Endothelial cell of umbilical vein (primary cell): ENCODE data around the gene P2RY6.

Experiments used
- EZH2 ChIP-seq: IDR thresholded peaks from 2 replicates; pipeline ENCODE4 v1.6.1; 2012; ENCODE audit warnings: borderline replicate concordance, low read depth, mild to moderate bottlenecking, moderate library complexity, low read length, inconsistent platforms; ENCODE audit not compliant: severe bottlenecking
- JUN ChIP-seq: IDR thresholded peaks from 2 replicates; pipeline ENCODE4 v1.6.1; 2011; ENCODE audit warnings: borderline replicate concordance, low read depth; ENCODE audit not compliant: insufficient read length, insufficient read depth
- MYC ChIP-seq: IDR thresholded peaks from one replicate; pipeline ENCODE4 v1.6.1; 2011; ENCODE audit warnings: mild to moderate bottlenecking, low read depth, low read length
- POLR2A ChIP-seq: IDR thresholded peaks from 2 replicates; pipeline ENCODE4 v1.6.1; 2012; ENCODE audit warnings: low read depth, mild to moderate bottlenecking, control low read depth, low read length
- POLR2AphosphoS5 ChIP-seq: IDR thresholded peaks from 2 replicates; pipeline ENCODE4 v1.6.1; 2012; ENCODE audit warnings: low read depth, mild to moderate bottlenecking, control low read depth, low read length, moderate library complexity; ENCODE audit not compliant: insufficient read depth
- TF ChIP-seq, protein P1 (sequence below), 2 donors: IDR thresholded peaks; 1 replicate in 1 of 2; 2 replicates in 1 of 2; pipeline ENCODE4 v1.5.1; 2011; ENCODE audit warnings: low read length in 2 of 2, mild to moderate bottlenecking in 2 of 2, moderate library complexity in 2 of 2, control low read depth in 1 of 2, inconsistent platforms in 1 of 2, low read depth in 1 of 2; ENCODE audit not compliant: insufficient read depth in 1 of 2; ENCODE audit errors: extremely low read depth in 1 of 2

GRCh38 chr11:73343076-73343873 is 71.1 kb downstream of the P2RY6 start:
- TF ChIP-seq POLR2AphosphoS5 (no peak), POLR2A (no peak), EZH2 (no peak), JUN (no peak), MYC (no peak)
- TF ChIP-seq, protein P1, sequence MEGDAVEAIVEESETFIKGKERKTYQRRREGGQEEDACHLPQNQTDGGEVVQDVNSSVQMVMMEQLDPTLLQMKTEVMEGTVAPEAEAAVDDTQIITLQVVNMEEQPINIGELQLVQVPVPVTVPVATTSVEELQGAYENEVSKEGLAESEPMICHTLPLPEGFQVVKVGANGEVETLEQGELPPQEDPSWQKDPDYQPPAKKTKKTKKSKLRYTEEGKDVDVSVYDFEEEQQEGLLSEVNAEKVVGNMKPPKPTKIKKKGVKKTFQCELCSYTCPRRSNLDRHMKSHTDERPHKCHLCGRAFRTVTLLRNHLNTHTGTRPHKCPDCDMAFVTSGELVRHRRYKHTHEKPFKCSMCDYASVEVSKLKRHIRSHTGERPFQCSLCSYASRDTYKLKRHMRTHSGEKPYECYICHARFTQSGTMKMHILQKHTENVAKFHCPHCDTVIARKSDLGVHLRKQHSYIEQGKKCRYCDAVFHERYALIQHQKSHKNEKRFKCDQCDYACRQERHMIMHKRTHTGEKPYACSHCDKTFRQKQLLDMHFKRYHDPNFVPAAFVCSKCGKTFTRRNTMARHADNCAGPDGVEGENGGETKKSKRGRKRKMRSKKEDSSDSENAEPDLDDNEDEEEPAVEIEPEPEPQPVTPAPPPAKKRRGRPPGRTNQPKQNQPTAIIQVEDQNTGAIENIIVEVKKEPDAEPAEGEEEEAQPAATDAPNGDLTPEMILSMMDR (IDR thresholded peaks at IDR 0.05; ENCODE audit: extremely low read depth in 1 of 2, insufficient read depth in 1 of 2, low read depth in 1 of 2, low read length in 2 of 2) = no peak
